Erythroblast (primary cell): ENCODE results near the gene PATL2.

Experiments used
- GATA1 ChIP-seq: IDR thresholded peaks from 2 replicates; pipeline ENCODE4 v1.6.1; 2011; ENCODE audit warnings: low read depth, mild to moderate bottlenecking, control low read depth, low read length, moderate library complexity
- POLR2A ChIP-seq: IDR thresholded peaks from 2 replicates; pipeline ENCODE4 v1.6.1; 2011; ENCODE audit warnings: mild to moderate bottlenecking, low read length

DNA sequence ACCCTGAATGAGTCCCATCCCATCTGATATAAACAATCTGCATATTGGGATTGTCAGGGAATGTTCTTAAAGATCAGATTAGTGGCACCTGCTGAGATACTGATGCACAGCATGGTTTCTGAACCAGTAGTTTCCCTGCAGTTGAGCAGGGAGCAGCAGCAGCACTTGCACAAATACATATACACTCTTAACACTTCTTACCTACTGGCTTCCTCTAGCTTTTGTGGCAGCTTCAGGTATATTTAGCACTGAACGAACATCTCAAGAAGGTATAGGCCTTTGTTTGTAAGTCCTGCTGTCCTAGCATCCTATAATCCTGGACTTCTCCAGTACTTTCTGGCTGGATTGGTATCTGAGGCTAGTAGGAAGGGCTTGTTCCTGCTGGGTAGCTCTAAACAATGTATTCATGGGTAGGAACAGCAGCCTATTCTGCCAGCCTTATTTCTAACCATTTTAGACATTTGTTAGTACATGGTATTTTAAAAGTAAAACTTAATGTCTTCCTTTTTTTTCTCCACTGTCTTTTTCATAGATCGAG lies 4.7 kb upstream of the PATL2 start:
- TF ChIP-seq POLR2A, result no peak
- no peak for TF ChIP-seq GATA1
